Endothelial cell of umbilical vein (primary cell): ENCODE results near the gene ETHE1. TPM values are rescaled to one million over a fixed set of nuclear protein-coding genes. Genes with fewer than 3 reads are reported as not detected.

Source experiments
- BruUV-seq: library from RNA; stranded (reverse); fragments of 400-500 nt; replicated peaks from 2 replicates; lab custom pipeline; 2021; lab: Mats Ljungman, UMichigan
- CTCF ChIA-PET: fragments of 300-600, 350-600 bp; sonication (Branson Sonifier 250); formaldehyde crosslinking; loops from one replicate; lab custom pipeline; 2021; ENCODE audit warnings: antibody characterized with exemption, inconsistent platforms; lab: Charles Lee
- POLR2A ChIA-PET: fragments of 300-600, 350-600 bp; sonication (Branson Sonifier 250); formaldehyde crosslinking; loops from one replicate; lab custom pipeline; 2021; ENCODE audit warnings: antibody characterized with exemption, inconsistent platforms; lab: Charles Lee
- DNase-seq: peaks from one replicate; pipeline ENCODE4 v3.0.0-alpha.2; 2011; ENCODE audit warnings: low read depth, low spot score
- FAIRE-seq: peaks from 2 replicates; lab custom pipeline; 2011; peaks lifted over from hg19 to GRCh38; lab: Jason Lieb, UNC
- H2AFZ ChIP-seq: 2 replicates; pipeline ENCODE4 v1.6.0; 2012; ENCODE audit warnings: low read depth, low read length, control low read depth, inconsistent platforms
- H3K27ac ChIP-seq: 2 replicates; pipeline ENCODE4 v1.5.1; 2011; ENCODE audit warnings: low read depth, mild to moderate bottlenecking, control low read depth, low read length, moderate library complexity; ENCODE audit not compliant: insufficient read depth
- H3K27me3 ChIP-seq, 2 experiments: 2 replicates each; pipeline versions ENCODE4 v1.6.0 to v1.6.1; 2011; ENCODE audit warnings: low read length in 2 of 2, mixed read lengths in 1 of 2; ENCODE audit not compliant: control insufficient read depth in 2 of 2, insufficient read depth in 2 of 2
- H3K36me3 ChIP-seq, 2 experiments: 2 replicates in 1 of 2; 3 replicates in 1 of 2; pipeline ENCODE4 v1.5.1; 2011; ENCODE audit warnings: low read length in 2 of 2, mild to moderate bottlenecking in 1 of 2, moderate library complexity in 1 of 2; ENCODE audit not compliant: control insufficient read depth in 2 of 2, insufficient read depth in 2 of 2; ENCODE audit errors: extremely low read depth in 1 of 2
- H3K4me1 ChIP-seq: 3 replicates; pipeline ENCODE4 v1.5.1; 2011; ENCODE audit warnings: mild to moderate bottlenecking, low read length; ENCODE audit not compliant: control insufficient read depth, insufficient read depth; ENCODE audit errors: extremely low read depth
- H3K4me2 ChIP-seq: 2 replicates; pipeline ENCODE4 v1.6.1; 2011; ENCODE audit warnings: low read length, control low read depth, mixed read lengths; ENCODE audit not compliant: insufficient read depth
- H3K4me3 ChIP-seq, 3 experiments: fragments of 200-600 bp in 1 of 3; sonication (generic), shearing (Covaris generic) in 1 of 3; replicated peaks in 1 of 3; 2 replicates each; pipeline ENCODE4 v1.5.1; 2011 to 2016; ENCODE audit warnings: control low read depth in 3 of 3, low read length in 3 of 3, mild to moderate bottlenecking in 2 of 3, inconsistent platforms in 1 of 3, low read depth in 1 of 3, moderate library complexity in 1 of 3; ENCODE audit not compliant: insufficient read depth in 1 of 3
- H3K79me2 ChIP-seq: 2 replicates; pipeline ENCODE4 v1.6.0; 2012; ENCODE audit warnings: low read length, inconsistent platforms; ENCODE audit not compliant: control insufficient read depth, insufficient read depth
- H3K9ac ChIP-seq: replicated peaks from 2 replicates; pipeline ENCODE3; 2011; ENCODE audit warnings: low read length, control low read depth; ENCODE audit not compliant: insufficient read depth; ENCODE audit errors: extremely low read depth
- H3K9me1 ChIP-seq: replicated peaks from 3 replicates; pipeline ENCODE4 v1.6.0; 2011; ENCODE audit warnings: mild to moderate bottlenecking, low read length; ENCODE audit not compliant: control insufficient read depth, insufficient read depth; ENCODE audit errors: extremely low read depth
- H3K9me3 ChIP-seq: replicated peaks from 2 replicates; pipeline ENCODE4 v1.5.1; 2012; ENCODE audit warnings: low read length, inconsistent platforms; ENCODE audit not compliant: control insufficient read depth, insufficient read depth
- H4K20me1 ChIP-seq: replicated peaks from 2 replicates; pipeline ENCODE3; 2011; ENCODE audit warnings: mild to moderate bottlenecking, low read length; ENCODE audit not compliant: control insufficient read depth, insufficient read depth; ENCODE audit errors: extremely low read depth
- CTCF ChIP-seq, 2 donors: IDR thresholded peaks; 1 replicate in 1 of 2; 2 replicates in 1 of 2; pipeline ENCODE4 v1.5.1; 2011; ENCODE audit warnings: low read length in 2 of 2, mild to moderate bottlenecking in 2 of 2, moderate library complexity in 2 of 2, control low read depth in 1 of 2, inconsistent platforms in 1 of 2, low read depth in 1 of 2; ENCODE audit not compliant: insufficient read depth in 1 of 2; ENCODE audit errors: extremely low read depth in 1 of 2
- EZH2 ChIP-seq: IDR thresholded peaks from 2 replicates; pipeline ENCODE4 v1.6.1; 2012; ENCODE audit warnings: borderline replicate concordance, low read depth, mild to moderate bottlenecking, moderate library complexity, low read length, inconsistent platforms; ENCODE audit not compliant: severe bottlenecking
- FOS ChIP-seq: IDR thresholded peaks from 2 replicates; pipeline ENCODE4 v1.6.1; 2011; ENCODE audit warnings: mild to moderate bottlenecking, low read length, moderate library complexity, borderline replicate concordance; ENCODE audit not compliant: insufficient read depth
- GATA2 ChIP-seq: IDR thresholded peaks from 2 replicates; pipeline ENCODE4 v1.7.0; 2011; ENCODE audit warnings: low read depth, mild to moderate bottlenecking, moderate library complexity, mixed read lengths, low read length; ENCODE audit not compliant: insufficient read length, insufficient read depth
- JUN ChIP-seq: IDR thresholded peaks from 2 replicates; pipeline ENCODE4 v1.6.1; 2011; ENCODE audit warnings: borderline replicate concordance, low read depth; ENCODE audit not compliant: insufficient read length, insufficient read depth
- MAX ChIP-seq: IDR thresholded peaks from 2 replicates; pipeline ENCODE4 v1.6.1; 2011; ENCODE audit not compliant: insufficient read depth, insufficient read length
- MYC ChIP-seq: IDR thresholded peaks from one replicate; pipeline ENCODE4 v1.6.1; 2011; ENCODE audit warnings: mild to moderate bottlenecking, low read depth, low read length
- POLR2A ChIP-seq: IDR thresholded peaks from 2 replicates; pipeline ENCODE4 v1.6.1; 2012; ENCODE audit warnings: low read depth, mild to moderate bottlenecking, control low read depth, low read length
- POLR2AphosphoS5 ChIP-seq: IDR thresholded peaks from 2 replicates; pipeline ENCODE4 v1.6.1; 2012; ENCODE audit warnings: low read depth, mild to moderate bottlenecking, control low read depth, low read length, moderate library complexity; ENCODE audit not compliant: insufficient read depth
- dilution Hi-C: fragments of 300-500 bp; cut with MboI; formaldehyde crosslinking; loops from one replicate; pipeline ENCODE4 v1.15.0; 2019; ENCODE audit warnings: low sequenced_read_pairs; ENCODE audit not compliant: extremely low pct_ligation_motif_present
- intact Hi-C: fragments of 100-400 bp; cut with micrococcal nuclease; formaldehyde crosslinking; loops from one replicate; pipeline ENCODE4 v1.10.0; 2022
- polyA plus RNA-seq, 4 experiments: library from polyadenylated mRNA; depleted of rRNA in 3 of 4; stranded (reverse) in 3 of 4; unstranded in 1 of 4; fragments of >200 nt; gene quantifications; 2 replicates each; pipeline versions ENCODE4 v1.2.1 to v1.2.3, GENCODE V29; 2011 to 2012; ENCODE audit warnings: missing spikeins in 1 of 4
- total RNA-seq: library from RNA; stranded (reverse); gene quantifications from 2 replicates; pipeline ENCODE4 v1.2.3, GENCODE V29; 2021

The ETHE1 gene
- total and polyA plus RNA-seq, 2 donors (not counting 3 experiments of a cell fraction or from before 2014, with no cell fraction given) = 34.5 to 124 TPM

- peaks cover 23% of the 10 kb centered on the region for H3K4me1 ChIP-seq
- intact Hi-C loops = no loop called here
Measured at GRCh38 chr19:43469160-43469480, 57.9 kb downstream of the ETHE1 start.

More at GRCh38 chr19:43469160-43469480, 57.9 kb downstream of the ETHE1 start:
- FAIRE-seq (peak; percentile 48), DNase-seq (no peak)
- no peak for TF ChIP-seq MYC
- no peak for TF ChIP-seq JUN
- TF ChIP-seq CTCF (IDR thresholded peaks at IDR 0.05; ENCODE audit: extremely low read depth in 1 of 2, insufficient read depth in 1 of 2, low read depth in 1 of 2, low read length in 2 of 2) = no peak
- no peak for TF ChIP-seq POLR2A
- no peak for TF ChIP-seq FOS
- TF ChIP-seq GATA2 = no peak
- no peak for TF ChIP-seq EZH2
- no peak for TF ChIP-seq POLR2AphosphoS5
- TF ChIP-seq MAX = no peak
- Histone ChIP-seq H3K27ac (no peak overlapping the region), H2AFZ (no peak overlapping the region), H3K9me1 (no peaks in the 10 kb centered on the region), H3K36me3 (no peaks in the 10 kb centered on the region), H3K9ac (no peak overlapping the region), H3K4me3 (no peak overlapping the region), H3K4me2 (no peak overlapping the region), H3K9me3 (no peaks in the 10 kb centered on the region), H3K79me2 (no peaks in the 10 kb centered on the region), H3K27me3 (no peaks in the 10 kb centered on the region), H4K20me1 (no peaks in the 10 kb centered on the region)
- BruUV-seq = no TSS peak
- dilution Hi-C loops = no loop called here
- POLR2A ChIA-PET = no interaction called here
- CTCF ChIA-PET = no interaction called here
